Measurements from ENCODE around the gene GLI3.

GRCh38 chr7:42039921-42040320 is 197.1 kb downstream of the GLI3 start:
- no peak for TF ChIP-seq CTCF (IDR thresholded peaks at IDR 0.05)
- TF ChIP-seq ZFX (IDR thresholded peaks at IDR 0.05; ENCODE audit: borderline replicate concordance), result no peak

Measured in 22Rv1 (cell line).